Spleen (tissue), 7 donors: ENCODE measurements around the gene NELL2.

Experiments used
- POLR2A ChIP-seq, 3 donors: fragments of 450-650 bp; IDR thresholded peaks; one replicate each; pipeline ENCODE4 v1.5.1; 2017; ENCODE audit warnings: antibody characterized with exemption in 3 of 3, mild to moderate bottlenecking in 1 of 3
- POLR2AphosphoS5 ChIP-seq, 3 donors: sonication (generic); formaldehyde crosslinking; IDR thresholded peaks; one replicate each; pipeline ENCODE4 v1.5.1; 2017; ENCODE audit warnings: antibody characterized with exemption in 3 of 3
- TF ChIP-seq, protein P1 (sequence below), 11 experiments: fragments of 200-600 bp in 7 of 11; fragments of 450-650 bp in 4 of 11; sonication (generic) in 4 of 11; IDR thresholded peaks in 8 of 11; conservative IDR thresholded peaks in 3 of 11; 1 replicate in 7 of 11; 2 replicates in 4 of 11; pipeline versions ENCODE4 v1.4.0 to v1.8.0; 2016 to 2021; ENCODE audit warnings: antibody characterized with exemption in 11 of 11, inconsistent platforms in 4 of 11, mild to moderate bottlenecking in 1 of 11
- donor health status: DM: no; HTN: no; CAD: no; lungs with moderate emphysema.
- donor health status: DM: no; HTN: no; CAD: no.
- donor health status: DM: no; HTN: no; CAD: no.

DNA sequence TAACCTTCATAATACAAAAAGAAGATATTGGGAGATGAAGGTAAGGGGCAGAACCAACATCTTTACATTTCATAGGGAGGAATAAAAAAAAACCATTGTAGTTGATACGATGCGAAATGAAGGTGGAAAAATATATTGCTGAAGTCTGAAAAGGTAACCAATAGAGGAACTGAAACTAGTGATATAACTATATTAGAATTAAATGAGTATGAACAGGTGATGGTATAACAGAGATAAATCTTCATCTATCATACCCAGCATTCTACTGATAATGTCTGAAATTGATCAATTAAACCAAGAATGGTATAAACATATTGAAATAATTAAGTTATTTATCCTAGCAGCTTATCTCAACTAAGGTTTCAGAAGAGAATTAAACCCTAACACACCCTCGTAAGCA is 332.1 kb downstream of the NELL2 start:
- TF ChIP-seq, protein P1, sequence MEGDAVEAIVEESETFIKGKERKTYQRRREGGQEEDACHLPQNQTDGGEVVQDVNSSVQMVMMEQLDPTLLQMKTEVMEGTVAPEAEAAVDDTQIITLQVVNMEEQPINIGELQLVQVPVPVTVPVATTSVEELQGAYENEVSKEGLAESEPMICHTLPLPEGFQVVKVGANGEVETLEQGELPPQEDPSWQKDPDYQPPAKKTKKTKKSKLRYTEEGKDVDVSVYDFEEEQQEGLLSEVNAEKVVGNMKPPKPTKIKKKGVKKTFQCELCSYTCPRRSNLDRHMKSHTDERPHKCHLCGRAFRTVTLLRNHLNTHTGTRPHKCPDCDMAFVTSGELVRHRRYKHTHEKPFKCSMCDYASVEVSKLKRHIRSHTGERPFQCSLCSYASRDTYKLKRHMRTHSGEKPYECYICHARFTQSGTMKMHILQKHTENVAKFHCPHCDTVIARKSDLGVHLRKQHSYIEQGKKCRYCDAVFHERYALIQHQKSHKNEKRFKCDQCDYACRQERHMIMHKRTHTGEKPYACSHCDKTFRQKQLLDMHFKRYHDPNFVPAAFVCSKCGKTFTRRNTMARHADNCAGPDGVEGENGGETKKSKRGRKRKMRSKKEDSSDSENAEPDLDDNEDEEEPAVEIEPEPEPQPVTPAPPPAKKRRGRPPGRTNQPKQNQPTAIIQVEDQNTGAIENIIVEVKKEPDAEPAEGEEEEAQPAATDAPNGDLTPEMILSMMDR (IDR thresholded peaks at IDR 0.05 in 8 of 11, conservative IDR thresholded peaks at IDR 0.05 in 3 of 11), result no peak
- no peak for TF ChIP-seq POLR2A (IDR thresholded peaks at IDR 0.05)
- no peak for TF ChIP-seq POLR2AphosphoS5 (IDR thresholded peaks at IDR 0.05)
